H1 (cell line): ENCODE data around the gene DMBX1. TPM values are rescaled to one million over a fixed set of nuclear protein-coding genes. Genes with fewer than 3 reads are reported as not detected.

Source experiments
- CTCF ChIA-PET: fragments of 300-600 bp; sonication (Branson Sonifier 250); formaldehyde crosslinking; loops from one replicate; lab custom pipeline; 2021; ENCODE audit not compliant: partially characterized antibody; lab: Charles Lee
- POLR2A ChIA-PET: fragments of 300-600 bp; sonication (Branson Sonifier 250); formaldehyde crosslinking; loops from one replicate; lab custom pipeline; 2021; ENCODE audit warnings: inconsistent platforms; ENCODE audit not compliant: partially characterized antibody; lab: Charles Lee
- DNase-seq, 2 experiments: peaks; one replicate each; pipeline versions ENCODE4 v3.0.0 to v3.0.0-alpha.2; 2010 to 2022; ENCODE audit warnings: low spot score in 2 of 2, low read depth in 1 of 2, mixed read lengths in 1 of 2
- FAIRE-seq: peaks from 2 replicates; lab custom pipeline; 2011; peaks lifted over from hg19 to GRCh38; lab: Jason Lieb, UNC
- H2AFZ ChIP-seq: 2 replicates; pipeline ENCODE4 v1.8.1; 2012; ENCODE audit warnings: low read length, inconsistent platforms
- H2AK5ac ChIP-seq: 2 replicates; pipeline ENCODE4 v1.6.1; 2013; ENCODE audit warnings: low read depth, low read length
- H2BK120ac ChIP-seq: replicated peaks from 2 replicates; pipeline ENCODE3; 2013; ENCODE audit warnings: low read depth, low read length, inconsistent platforms
- H2BK12ac ChIP-seq: 2 replicates; pipeline ENCODE4 v1.6.1; 2013; ENCODE audit warnings: low read depth, low read length
- H2BK15ac ChIP-seq: 2 replicates; pipeline ENCODE4 v1.6.1; 2013; ENCODE audit warnings: low read length
- H2BK20ac ChIP-seq: 2 replicates; pipeline ENCODE4 v1.6.1; 2013; ENCODE audit warnings: low read length
- H2BK5ac ChIP-seq: 2 replicates; pipeline ENCODE4 v1.6.1; 2013; ENCODE audit warnings: low read depth, low read length
- H3K14ac ChIP-seq: 2 replicates; pipeline ENCODE4 v1.6.1; 2013; ENCODE audit warnings: inconsistent platforms; ENCODE audit not compliant: insufficient read length
- H3K18ac ChIP-seq: 2 replicates; pipeline ENCODE4 v1.6.1; 2013; ENCODE audit warnings: low read length; ENCODE audit errors: extremely low read depth
- H3K23ac ChIP-seq: 2 replicates; pipeline ENCODE4 v1.6.1; 2013; ENCODE audit warnings: inconsistent platforms; ENCODE audit not compliant: insufficient read length
- H3K23me2 ChIP-seq: 2 replicates; pipeline ENCODE4 v1.6.1; 2013; ENCODE audit warnings: low read depth, low read length
- H3K27ac ChIP-seq: 2 replicates; pipeline ENCODE4 v1.6.1; 2011; ENCODE audit warnings: low read depth, low read length, inconsistent platforms
- H3K27me3 ChIP-seq, 4 experiments: replicated peaks in 1 of 4; 1 replicate in 1 of 4; 2 replicates in 3 of 4; pipeline versions ENCODE4 v1.6.1 to v1.8.1; 2011 to 2013; ENCODE audit warnings: low read length in 3 of 4, mild to moderate bottlenecking in 3 of 4, inconsistent platforms in 2 of 4, mixed read lengths in 2 of 4, moderate library complexity in 1 of 4; ENCODE audit not compliant: control insufficient read depth in 3 of 4, insufficient read depth in 3 of 4; ENCODE audit errors: extremely low read depth in 1 of 4
- H3K36me3 ChIP-seq, 4 experiments: 2 replicates each; pipeline versions ENCODE4 v1.6.1 to v1.8.1; 2011 to 2013; ENCODE audit warnings: mild to moderate bottlenecking in 4 of 4, low read length in 3 of 4, moderate library complexity in 2 of 4, control low read depth in 1 of 4, inconsistent platforms in 1 of 4; ENCODE audit not compliant: insufficient read depth in 4 of 4, control insufficient read depth in 2 of 4
- H3K4ac ChIP-seq: replicated peaks from 2 replicates; pipeline ENCODE3; 2013; ENCODE audit warnings: low read length, low read depth, mixed read lengths, inconsistent platforms; ENCODE audit not compliant: insufficient read length
- H3K4me1 ChIP-seq, 4 experiments: replicated peaks in 1 of 4; 1 replicate in 1 of 4; 2 replicates in 3 of 4; pipeline versions ENCODE4 v1.6.1 to v1.8.1; 2011 to 2013; ENCODE audit warnings: low read length in 3 of 4, inconsistent platforms in 2 of 4, mixed read lengths in 1 of 4; ENCODE audit not compliant: insufficient read depth in 4 of 4, control insufficient read depth in 3 of 4
- H3K4me2 ChIP-seq, 2 experiments: 2 replicates each; pipeline versions ENCODE4 v1.6.1 to v1.8.1; 2011 to 2013; ENCODE audit warnings: low read depth in 2 of 2, low read length in 2 of 2, control low read depth in 1 of 2, inconsistent platforms in 1 of 2, mild to moderate bottlenecking in 1 of 2; ENCODE audit not compliant: insufficient read depth in 1 of 2
- H3K4me3 ChIP-seq, 4 experiments: fragments of 200-600, 300-600 bp in 1 of 4; sonication (generic), shearing (Covaris generic), sonication (Bioruptor Twin) in 1 of 4; 2 replicates each; pipeline versions ENCODE4 v1.5.1 to v1.8.1; 2011 to 2016; ENCODE audit warnings: low read length in 4 of 4, low read depth in 3 of 4, control low read depth in 2 of 4, inconsistent platforms in 2 of 4, mild to moderate bottlenecking in 2 of 4, mixed read lengths in 1 of 4, moderate library complexity in 1 of 4; ENCODE audit not compliant: insufficient read depth in 2 of 4; ENCODE audit errors: extremely low read depth in 1 of 4
- H3K56ac ChIP-seq: replicated peaks from 2 replicates; pipeline ENCODE3; 2013; ENCODE audit warnings: low read depth, mild to moderate bottlenecking, mixed read lengths, low read length, inconsistent platforms; ENCODE audit not compliant: insufficient read length
- H3K79me1 ChIP-seq: 2 replicates; pipeline ENCODE4 v1.6.1; 2013; ENCODE audit warnings: low read depth, low read length, control low read depth
- H3K79me2 ChIP-seq, 2 experiments: 2 replicates each; pipeline versions ENCODE4 v1.6.1 to v1.8.1; 2012 to 2013; ENCODE audit warnings: low read length in 2 of 2, mild to moderate bottlenecking in 2 of 2, inconsistent platforms in 1 of 2; ENCODE audit not compliant: insufficient read depth in 2 of 2, control insufficient read depth in 1 of 2
- H3K9ac ChIP-seq, 4 experiments: replicated peaks in 1 of 4; 1 replicate in 1 of 4; 2 replicates in 3 of 4; pipeline versions ENCODE4 v1.6.1 to v1.8.1; 2011 to 2013; ENCODE audit warnings: low read depth in 3 of 4, low read length in 3 of 4, control low read depth in 2 of 4, mild to moderate bottlenecking in 2 of 4, moderate library complexity in 2 of 4, inconsistent platforms in 1 of 4; ENCODE audit errors: extremely low read depth in 1 of 4
- H3K9me3 ChIP-seq, 2 experiments: 2 replicates each; pipeline versions ENCODE4 v1.6.1 to v1.8.1; 2012 to 2013; ENCODE audit warnings: mild to moderate bottlenecking in 2 of 2, moderate library complexity in 2 of 2, control low read depth in 1 of 2, inconsistent platforms in 1 of 2, low read depth in 1 of 2, low read length in 1 of 2, mixed read lengths in 1 of 2; ENCODE audit not compliant: insufficient read depth in 2 of 2
- H4K20me1 ChIP-seq, 2 experiments: replicated peaks in 1 of 2; 2 replicates each; pipeline versions ENCODE3 to v1.8.1; 2011 to 2013; ENCODE audit warnings: inconsistent platforms in 2 of 2, low read length in 2 of 2, mild to moderate bottlenecking in 1 of 2; ENCODE audit not compliant: insufficient read depth in 2 of 2, control insufficient read depth in 1 of 2
- H4K5ac ChIP-seq: 2 replicates; pipeline ENCODE4 v1.6.1; 2013; ENCODE audit warnings: low read length, low read depth, mixed read lengths, inconsistent platforms; ENCODE audit not compliant: insufficient read length
- H4K8ac ChIP-seq: 2 replicates; pipeline ENCODE4 v1.8.0; 2013; ENCODE audit warnings: mild to moderate bottlenecking, moderate library complexity, low read length, inconsistent platforms; ENCODE audit not compliant: insufficient read depth; ENCODE audit errors: extremely low read depth
- H4K91ac ChIP-seq: replicated peaks from 2 replicates; pipeline ENCODE3; 2013; ENCODE audit warnings: low read length, mixed read lengths, inconsistent platforms; ENCODE audit not compliant: insufficient read length
- ATF2 ChIP-seq: IDR thresholded peaks from 2 replicates; pipeline ENCODE4 v1.6.1; 2012; ENCODE audit warnings: low read length, inconsistent platforms
- BCL11A ChIP-seq, 2 experiments: IDR thresholded peaks; one replicate each; pipeline ENCODE4 v1.6.1; 2011; ENCODE audit warnings: low read depth in 2 of 2, low read length in 2 of 2, mild to moderate bottlenecking in 2 of 2
- CHD2 ChIP-seq: IDR thresholded peaks from 2 replicates; pipeline ENCODE4 v1.6.1; 2012; ENCODE audit warnings: low read length, improper control_type of control experiment
- CREB1 ChIP-seq: IDR thresholded peaks from 2 replicates; pipeline ENCODE4 v1.6.1; 2012; ENCODE audit warnings: inconsistent platforms
- KDM4A ChIP-seq: IDR thresholded peaks from one replicate; pipeline ENCODE4 v1.7.1; 2012; ENCODE audit warnings: low read depth, mild to moderate bottlenecking, moderate library complexity, low read length, inconsistent platforms; ENCODE audit not compliant: severe bottlenecking
- NANOG ChIP-seq: IDR thresholded peaks from 2 replicates; pipeline ENCODE4 v1.6.1; 2011; ENCODE audit warnings: low read length, low read depth, mild to moderate bottlenecking, inconsistent platforms; ENCODE audit not compliant: insufficient read depth, poor library complexity, severe bottlenecking
- POLR2AphosphoS5 ChIP-seq: IDR thresholded peaks from 2 replicates; pipeline ENCODE4 v1.6.1; 2011; ENCODE audit warnings: low read depth, low read length
- RAD21 ChIP-seq, 2 experiments: IDR thresholded peaks in 1 of 2; conservative IDR thresholded peaks in 1 of 2; 2 replicates each; pipeline ENCODE4 v1.6.1; 2011; ENCODE audit warnings: low read depth in 2 of 2, low read length in 2 of 2, improper control_type of control experiment in 1 of 2, inconsistent platforms in 1 of 2, mild to moderate bottlenecking in 1 of 2, moderate library complexity in 1 of 2
- RNF2 ChIP-seq: fragments of 200-900, 300-1000 bp; sonication (generic); IDR thresholded peaks from 2 replicates; pipeline ENCODE4 v1.7.1; 2016; ENCODE audit warnings: borderline replicate concordance, low read depth, mild to moderate bottlenecking, antibody characterized with exemption, low read length; ENCODE audit not compliant: poor library complexity, severe bottlenecking; ENCODE audit errors: missing control alignments
- TAF7 ChIP-seq: optimal IDR thresholded peaks from 2 replicates; pipeline ENCODE3; 2011; ENCODE audit warnings: low read depth, mild to moderate bottlenecking, inconsistent platforms, low read length, moderate library complexity, borderline replicate concordance
- TBP ChIP-seq: IDR thresholded peaks from 2 replicates; pipeline ENCODE4 v1.6.1; 2011; ENCODE audit warnings: low read depth, low read length, improper control_type of control experiment
- WGBS, 2 experiments: shearing (Covaris generic) in 1 of 2; methylation state at CpG; one replicate each; pipeline versions ENCODE4 v1.1.6 to v1.1.7; 2013 to 2015; ENCODE audit warnings: low lambda C conversion rate in 2 of 2, mixed read lengths in 2 of 2, inconsistent platforms in 1 of 2, low coverage in 1 of 2, missing lambda C conversion rate in 1 of 2; ENCODE audit not compliant: insufficient replicate concordance in 2 of 2, insufficient coverage in 1 of 2, insufficient read length in 1 of 2; ENCODE audit errors: extremely low coverage in 1 of 2, missing lambda C conversion rate in 1 of 2; 5-methylcytosine and 5-hydroxymethylcytosine counted together
- polyA plus RNA-seq, 7 experiments: library from polyadenylated mRNA; depleted of rRNA in 3 of 7; stranded (reverse) in 5 of 7; unstranded in 2 of 7; fragments of >200 nt in 5 of 7; fragments of 200-250 nt in 2 of 7; gene quantifications; 1 replicate in 5 of 7; 2 replicates in 1 of 7; 4 replicates in 1 of 7; pipeline versions ENCODE4 v1.2.1 to v1.2.3, GENCODE V29; 2011 to 2013; ENCODE audit warnings: missing spikeins in 2 of 7, mixed read lengths in 2 of 7
- total RNA-seq: library from RNA; stranded (reverse); fragmentation: NEBNext Ultra II Directional; extraction: Animal tissue kit (Norgen Biotek cat#: 25700); gene quantifications from 2 replicates; pipeline ENCODE4 v1.2.1, GENCODE V29; 2021

Gene DMBX1
- total and polyA plus RNA-seq, 2 of the 8 experiments (the other 6 are each of a cell fraction or from before 2014, with no cell fraction given), result 0.23 to 0.30 TPM

GRCh38 chr1:46487818-46488218, 1.8 kb upstream of the DMBX1 start:
- Histone ChIP-seq H2AFZ (no peak overlapping the region), H3K9me3 (no peaks in the 10 kb centered on the region), H3K4me2 (peak overlapping the region in 1 of 2 experiments; percentile 81; a peak in 1 of 4 replicates), H2BK12ac (no peak overlapping the region), H3K4me1 (peaks cover 14 to 42% (median 36%) of the 10 kb centered on the region in 4 experiments), H3K23me2 (peaks cover 14% of the 10 kb centered on the region; the same call in 1 of the 2 replicates), H3K79me1 (no peaks in the 10 kb centered on the region), H3K9ac (no peak overlapping the region), H3K27me3 (peaks cover 86 to 100% (median 97%) of the 10 kb centered on the region in 4 experiments), H2AK5ac (no peak overlapping the region), H4K8ac (no peak overlapping the region; the same call in 1 of the 2 replicates), H3K23ac (no peak overlapping the region), H3K4ac (no peak overlapping the region), H3K36me3 (no peaks in the 10 kb centered on the region; a peak in 1 of 8 replicates), H2BK120ac (no peak overlapping the region), H3K4me3 (peak overlapping the region in 1 of 4 experiments; percentile 41; a peak in 2 of 8 replicates), H2BK15ac (no peak overlapping the region), H2BK5ac (no peak overlapping the region), H2BK20ac (no peak overlapping the region), H4K20me1 (peaks cover 5 to 26% of the 10 kb centered on the region in 2 experiments), H3K79me2 (no peaks in the 10 kb centered on the region), H4K91ac (no peak overlapping the region), H3K18ac (no peak overlapping the region), H3K56ac (no peak overlapping the region), H3K27ac (no peak overlapping the region), H4K5ac (no peak overlapping the region), H3K14ac (no peak overlapping the region)
- DNase-seq (peak in 1 of 2 experiments; percentile 69), FAIRE-seq (peak; percentile 57)
- POLR2A ChIA-PET, result interaction anchor here (0.6 to 2.5 kb wide), 8 partner anchors 8 to 59 kb away, joined by 3 to 9 read pairs (median 5); no protein-coding TSS in a partner anchor
- 0% methylated on average over 2 of the region's 7 CpGs; no CpG with 5 or more reads in 1 of the 2 experiments for WGBS, 2 experiments
- CTCF ChIA-PET, result interaction anchor here (0.7 to 35.6 kb wide), 27 partner anchors 8 to 944 kb away, joined by 3 to 1068 read pairs (median 7); partner anchors contain the start of gene KNCN
- TF ChIP-seq TBP, result no peak
- TF ChIP-seq ATF2, result no peak
- TF ChIP-seq CREB1, result no peak
- no peak for TF ChIP-seq POLR2AphosphoS5
- peak; percentile 59 to 61 for TF ChIP-seq RAD21 (IDR thresholded peaks at IDR 0.05 in 1 of 2, conservative IDR thresholded peaks at IDR 0.05 in 1 of 2; ENCODE audit: low read depth in 2 of 2, low read length in 2 of 2)
- no peak for TF ChIP-seq KDM4A
- no peak for TF ChIP-seq RNF2
- TF ChIP-seq NANOG, result no peak
- TF ChIP-seq BCL11A (IDR thresholded peaks at IDR 0.05; ENCODE audit: low read depth in 2 of 2, low read length in 2 of 2), result no peak
- TF ChIP-seq CHD2, result no peak
- TF ChIP-seq TAF7, result no peak
